K562 (cell line): ENCODE data around the gene PHKB. TPM values are rescaled to one million over a fixed set of nuclear protein-coding genes. Genes with fewer than 3 reads are reported as not detected.
"Not testable (repeated sequence)": the region's sequence is repeated elsewhere in the genome, so short reads cannot be mapped to it uniquely, and the experiment has no call there.

Experiments used
- ATAC-seq: fragments of 200-7000 bp; cut with Tn5 transposase; 3 replicates; pipeline ENCODE4 v1.9.1; 2020; ENCODE audit warnings: moderate library complexity
- BruUV-seq: library from RNA; stranded (reverse); fragments of 400-500 nt; replicated peaks from 2 replicates; lab custom pipeline; 2021; lab: Mats Ljungman, UMichigan
- CTCF ChIA-PET: fragments of 300-600 bp; formaldehyde crosslinking; extraction: SDS; loops from one replicate; lab custom pipeline; 2021; ENCODE audit warnings: low intra/inter-chr PET ratio; lab: Yijun Ruan, JAX
- POLR2A ChIA-PET: fragments of 300-600, 350-650 bp; sonication (Branson Sonifier 250); formaldehyde crosslinking; extraction: SDS; loops from one replicate; lab custom pipeline; 2021; ENCODE audit warnings: antibody characterized with exemption, inconsistent platforms; lab: Yijun Ruan, JAX
- DNase-seq, 4 experiments: peaks; one replicate each; pipeline versions ENCODE4 v3.0.0 to v3.0.0-alpha.2; 2011 to 2018; ENCODE audit warnings: low spot score in 3 of 4, mixed read lengths in 3 of 4; ENCODE audit errors: extremely low read depth in 1 of 4
- FAIRE-seq: peaks from 2 replicates; lab custom pipeline; 2011; peaks lifted over from hg19 to GRCh38; lab: Jason Lieb, UNC
- H2AFZ ChIP-seq: 2 replicates; pipeline ENCODE4 v1.6.0; 2011; ENCODE audit warnings: low read depth, low read length, control low read depth, inconsistent platforms
- H3K27ac ChIP-seq: fragments of 200-600 bp; 3 replicates; pipeline ENCODE4 v1.8.0; 2011; ENCODE audit warnings: low read depth, mild to moderate bottlenecking, control low read depth, inconsistent platforms, low read length, moderate library complexity, mixed read lengths; ENCODE audit errors: extremely low read depth
- H3K27me3 ChIP-seq, 2 experiments: fragments of 300-600 bp in 1 of 2; 2 replicates in 1 of 2; 3 replicates in 1 of 2; pipeline versions ENCODE4 v1.6.0 to v1.8.0; 2011; ENCODE audit warnings: inconsistent platforms in 2 of 2, low read length in 2 of 2, mild to moderate bottlenecking in 1 of 2, mixed read lengths in 1 of 2, moderate library complexity in 1 of 2; ENCODE audit not compliant: control insufficient read depth in 2 of 2, insufficient read depth in 2 of 2
- H3K36me3 ChIP-seq: fragments of 300-600 bp; 3 replicates; pipeline ENCODE4 v1.8.0; 2011; ENCODE audit warnings: mild to moderate bottlenecking, low read length, inconsistent platforms; ENCODE audit not compliant: control insufficient read depth, insufficient read depth
- H3K4me1 ChIP-seq, 2 experiments: fragments of 200-600 bp in 1 of 2; replicated peaks in 1 of 2; 2 replicates in 1 of 2; 3 replicates in 1 of 2; pipeline versions ENCODE4 v1.5.1 to v1.8.0; 2011; ENCODE audit warnings: inconsistent platforms in 2 of 2, low read length in 2 of 2, mild to moderate bottlenecking in 1 of 2, mixed read lengths in 1 of 2, moderate library complexity in 1 of 2; ENCODE audit not compliant: control insufficient read depth in 2 of 2, insufficient read depth in 2 of 2
- H3K4me2 ChIP-seq: 2 replicates; pipeline ENCODE4 v1.6.1; 2011; ENCODE audit warnings: low read length, control low read depth, inconsistent platforms, mixed read lengths; ENCODE audit not compliant: insufficient read depth
- H3K4me3 ChIP-seq: fragments of 200-600 bp; sonication (generic), shearing (Covaris generic); 2 replicates; pipeline ENCODE4 v1.5.1; 2016; ENCODE audit warnings: control low read depth, inconsistent platforms
- H3K79me2 ChIP-seq: fragments of 200-600 bp; 3 replicates; pipeline ENCODE4 v1.8.0; 2011; ENCODE audit warnings: low read length, inconsistent platforms; ENCODE audit not compliant: control insufficient read depth, insufficient read depth
- H3K9ac ChIP-seq, 2 experiments: 2 replicates each; pipeline versions ENCODE4 v1.6.0 to v1.6.1; 2011; ENCODE audit warnings: low read depth in 2 of 2, low read length in 2 of 2, control low read depth in 1 of 2, inconsistent platforms in 1 of 2, mild to moderate bottlenecking in 1 of 2, mixed read lengths in 1 of 2; ENCODE audit not compliant: insufficient read depth in 1 of 2
- H3K9me1 ChIP-seq: one replicate; pipeline ENCODE4 v1.6.0; 2011; ENCODE audit warnings: inconsistent platforms, mild to moderate bottlenecking, low read length, moderate library complexity; ENCODE audit not compliant: control insufficient read depth, insufficient read depth
- H3K9me3 ChIP-seq: replicated peaks from 2 replicates; pipeline ENCODE4 v1.5.1; 2011; ENCODE audit warnings: low read depth, low read length, inconsistent platforms; ENCODE audit not compliant: control insufficient read depth, insufficient read depth
- H4K20me1 ChIP-seq: replicated peaks from 2 replicates; pipeline ENCODE4 v1.6.1; 2011; ENCODE audit warnings: low read length, inconsistent platforms, mixed read lengths; ENCODE audit not compliant: control insufficient read depth, insufficient read depth
- MEIS2 ChIP-seq: fragments of 450-650 bp; IDR thresholded peaks from 2 replicates; pipeline ENCODE4 v1.6.1; 2014; ENCODE audit warnings: mild to moderate bottlenecking; ENCODE audit not compliant: partially characterized antibody
- WGBS: fragments of 100-300 bp; shearing (Covaris generic); methylation state at CpG from one replicate; pipeline ENCODE4 v1.1.6; 2016; ENCODE audit warnings: low coverage, mixed read lengths; ENCODE audit not compliant: insufficient coverage; ENCODE audit errors: missing lambda C conversion rate; 5-methylcytosine and 5-hydroxymethylcytosine counted together
- in situ Hi-C: fragments of 300-500 bp; cut with MboI; formaldehyde crosslinking; loops from 4 replicates; pipeline ENCODE4 v1.15.0; 2018; ENCODE audit warnings: inconsistent platforms, mixed read lengths
- intact Hi-C: fragments of 100-400 bp; cut with micrococcal nuclease; formaldehyde crosslinking; loops from 2 replicates; pipeline ENCODE4 v1.14.2; 2022
- polyA plus RNA-seq, 8 experiments: library from polyadenylated mRNA; depleted of rRNA in 4 of 8; stranded (reverse) in 5 of 8; unstranded in 3 of 8; fragments of >200 nt; fragmentation: Nextera tagmentation in 2 of 8; fragmentation: Illumina TruSeq in 1 of 8; extraction: Ambion mirVana in 2 of 8; extraction: Trizol in 1 of 8; gene quantifications; 2 replicates each; pipeline versions ENCODE4 v1.2.1 to v1.2.3, GENCODE V29; 2011 to 2014; ENCODE audit warnings: inconsistent platforms in 1 of 8, missing spikeins in 1 of 8
- total RNA-seq, 7 experiments: library from RNA; depleted of rRNA in 6 of 7; stranded (reverse); fragments of >200 nt in 6 of 7; fragmentation: Illumina TruSeq in 2 of 7; extraction: Trizol in 2 of 7; gene quantifications; 2 replicates each; pipeline versions ENCODE4 v1.2.1 to v1.2.3, GENCODE V29; 2011 to 2021; ENCODE audit warnings: low replicate concordance in 1 of 7

The PHKB gene
- total and polyA plus RNA-seq, 9 of the 15 experiments (the other 6 are each of a cell fraction or from before 2014, with no cell fraction given): 24.7 to 92.3 (median 67.0) TPM

GRCh38 chr16:47434274-47434673 lies 26.9 kb upstream of the PHKB start:
- H3K9me1 ChIP-seq, H3K4me3 ChIP-seq, FAIRE-seq, H3K9ac ChIP-seq, H3K4me1 ChIP-seq, BruUV-seq, H3K27me3 ChIP-seq, H2AFZ ChIP-seq, H4K20me1 ChIP-seq, H3K27ac ChIP-seq, in situ Hi-C loops, ATAC-seq, H3K4me2 ChIP-seq, DNase-seq, H3K9me3 ChIP-seq, CTCF ChIA-PET, intact Hi-C loops: not testable (repeated sequence)
- POLR2A ChIA-PET: interaction anchor here (1.2 kb wide), 2 partner anchors 9 to 12 kb away, joined by 3 to 4 read pairs; no protein-coding TSS in a partner anchor
- Histone ChIP-seq H3K36me3 (peaks cover 15% of the 10 kb centered on the region; the same call in 1 of the 3 replicates), H3K79me2 (peaks cover 24% of the 10 kb centered on the region; the same call in 2 of the 3 replicates)
- TF ChIP-seq MEIS2: peak; percentile 49
- WGBS: 61% methylated on average over 2 of the region's 2 CpGs

DNA sequence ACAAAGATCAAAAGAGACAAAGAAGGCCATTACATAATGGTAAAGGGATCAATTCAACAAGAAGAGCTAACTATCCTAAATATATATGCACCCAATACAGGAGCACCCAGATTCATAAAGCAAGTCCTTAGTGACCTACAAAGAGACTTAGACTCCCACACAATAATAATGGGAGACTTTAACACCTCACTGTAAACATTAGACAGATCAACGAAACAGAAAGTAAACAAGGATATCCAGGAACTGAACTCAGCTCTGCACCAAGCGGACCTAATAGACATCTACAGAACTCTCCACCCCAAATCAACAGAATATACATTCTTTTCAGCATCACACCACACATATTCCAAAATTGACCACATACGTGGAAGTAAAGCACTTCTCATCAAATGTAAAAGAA lies 21.1 kb upstream of the PHKB start:
- 85% methylated on average over 3 of the region's 3 CpGs for WGBS
- H3K9me1 ChIP-seq, CTCF ChIA-PET, ATAC-seq, DNase-seq, H3K4me2 ChIP-seq, H3K9me3 ChIP-seq, H3K4me3 ChIP-seq, BruUV-seq, in situ Hi-C loops, FAIRE-seq, intact Hi-C loops, H3K79me2 ChIP-seq, POLR2A ChIA-PET, H3K27ac ChIP-seq, H3K27me3 ChIP-seq, H2AFZ ChIP-seq, H3K9ac ChIP-seq, H4K20me1 ChIP-seq, H3K4me1 ChIP-seq: not testable (repeated sequence)
- H3K36me3 ChIP-seq: peaks cover 20% of the 10 kb centered on the region; the same call in 2 of the 3 replicates
